ENCODE data around the gene GNAI1.

Gene GNAI1

DNA sequence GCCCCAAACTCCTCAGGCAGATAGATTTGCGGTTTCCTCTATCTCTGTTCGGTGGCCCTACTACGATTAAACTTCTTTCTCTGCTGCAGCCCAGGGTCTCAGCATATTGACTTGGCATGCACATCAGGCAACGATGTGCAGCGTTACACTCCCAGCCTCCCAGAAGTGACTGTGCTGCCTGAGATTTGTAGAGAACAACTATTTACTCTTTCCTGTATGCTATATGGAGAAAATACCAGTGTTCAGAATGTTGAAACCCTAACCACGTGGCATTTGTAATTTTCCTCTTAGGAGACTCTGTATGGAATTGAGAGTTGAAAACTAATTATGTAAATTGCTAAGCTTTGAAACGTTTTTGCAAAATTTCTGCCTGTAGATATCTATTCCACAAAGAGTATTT, 50.9 kb downstream of the GNAI1 start:
- Histone ChIP-seq H3K4me3 (no peak overlapping the region), H3K4me1 (peaks cover 37% of the 10 kb centered on the region), H3K27me3 (ENCODE audit: low read depth) (no peaks in the 10 kb centered on the region), H3K36me3 (replicated peaks) (0 out of 2 replicates have a peak, but pooled peaks cover 3% of the 10 kb centered on the region), H3K9me3 (no peaks in the 10 kb centered on the region)
- DNase-seq (ENCODE audit: low spot score in 2 of 2) = no peak
- in situ Hi-C loops (cut with MboI; ENCODE audit: low sequenced_read_pairs) = no loop called here

- no peak for DNase-seq (ENCODE audit: low spot score in 2 of 2)
- in situ Hi-C loops (cut with MboI; ENCODE audit: low sequenced_read_pairs) = no loop called here
- H3K4me1 ChIP-seq = peaks cover 37% of the 10 kb centered on the region
- 0 out of 2 replicates have a peak, but pooled peaks cover 3% of the 10 kb centered on the region for H3K36me3 ChIP-seq (replicated peaks)
- H3K9me3 ChIP-seq = no peaks in the 10 kb centered on the region
- H3K4me3 ChIP-seq = no peak overlapping the region
- no peaks in the 10 kb centered on the region for H3K27me3 ChIP-seq (ENCODE audit: low read depth)
Measured at GRCh38 chr7:80186721-80187120, 52.1 kb downstream of the GNAI1 start.

- in situ Hi-C loops (cut with MboI; ENCODE audit: low sequenced_read_pairs) = no loop called here
- Histone ChIP-seq H3K36me3 (replicated peaks) (0 out of 2 replicates have a peak, but pooled peaks cover 3% of the 10 kb centered on the region), H3K9me3 (no peaks in the 10 kb centered on the region), H3K27me3 (ENCODE audit: low read depth) (no peaks in the 10 kb centered on the region), H3K4me1 (peaks cover 36% of the 10 kb centered on the region), H3K4me3 (no peak overlapping the region)
- DNase-seq (ENCODE audit: low spot score in 2 of 2) = no peak
Measured at GRCh38 chr7:80187279-80187678, 52.6 kb downstream of the GNAI1 start.

- H3K27me3 ChIP-seq (ENCODE audit: low read depth) = no peaks in the 10 kb centered on the region
- no peak for DNase-seq (ENCODE audit: low spot score in 2 of 2)
- 0 out of 2 replicates have a peak, but pooled peaks cover 3% of the 10 kb centered on the region for H3K36me3 ChIP-seq (replicated peaks)
- in situ Hi-C loops (cut with MboI; ENCODE audit: low sequenced_read_pairs) = no loop called here
- H3K4me3 ChIP-seq = no peak overlapping the region
- no peaks in the 10 kb centered on the region for H3K9me3 ChIP-seq
- peaks cover 32% of the 10 kb centered on the region for H3K4me1 ChIP-seq
Measured at GRCh38 chr7:80187727-80188126, 53.1 kb downstream of the GNAI1 start.

DNA sequence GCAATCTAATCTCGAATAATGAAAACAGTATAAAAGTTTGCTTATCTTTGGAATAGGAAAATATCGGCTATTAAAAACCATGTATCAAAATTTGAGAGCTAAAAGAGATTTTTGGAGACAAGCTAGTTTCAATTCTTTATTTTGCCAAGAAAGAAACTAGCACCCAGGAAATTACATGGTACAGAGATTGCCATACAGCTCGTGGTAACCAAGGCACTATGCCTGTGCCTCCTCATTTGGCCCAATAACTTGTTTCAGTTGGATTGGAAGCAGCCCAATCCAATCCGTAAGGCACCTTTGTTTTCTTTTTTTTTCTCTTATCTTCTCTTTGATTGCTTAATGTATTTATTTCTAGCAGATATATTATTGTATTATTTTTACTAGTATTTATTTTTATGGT, 55.0 kb downstream of the GNAI1 start:
- in situ Hi-C loops (cut with MboI; ENCODE audit: low sequenced_read_pairs) = no loop called here

DNA sequence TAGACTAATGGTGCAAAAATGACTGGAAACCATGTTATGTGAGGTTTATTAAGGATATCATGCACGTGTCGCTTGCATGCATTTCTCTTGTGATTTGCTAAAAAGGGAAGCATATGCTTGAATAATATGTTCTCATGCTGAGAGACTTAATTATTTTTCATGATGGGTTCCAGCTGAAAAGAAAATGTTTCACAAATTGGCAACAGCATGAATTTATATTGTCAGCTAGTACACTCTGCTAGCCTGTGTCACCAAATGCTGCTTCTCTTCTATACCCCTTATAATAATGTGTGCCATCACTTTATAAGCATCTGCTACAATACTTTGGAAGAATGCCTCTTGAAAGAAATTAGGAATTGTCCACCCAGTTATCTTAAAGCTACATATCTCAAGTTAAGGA, 63.0 kb downstream of the GNAI1 start:
- in situ Hi-C loops (cut with MboI; ENCODE audit: low sequenced_read_pairs) = no loop called here
- H3K27me3 ChIP-seq (ENCODE audit: low read depth) = no peaks in the 10 kb centered on the region
- peaks cover 24% of the 10 kb centered on the region for H3K4me1 ChIP-seq
- no peak overlapping the region for H3K4me3 ChIP-seq
- peaks cover 10% of the 10 kb centered on the region for H3K36me3 ChIP-seq (replicated peaks)
- no peak for DNase-seq (ENCODE audit: low spot score in 2 of 2)
- no peaks in the 10 kb centered on the region for H3K9me3 ChIP-seq

More for the DNA sequence above, 55.0 kb downstream of the GNAI1 start:
- peaks cover 24% of the 10 kb centered on the region for H3K4me1 ChIP-seq
- DNase-seq (ENCODE audit: low spot score in 2 of 2) = no peak
- no peaks in the 10 kb centered on the region for H3K9me3 ChIP-seq
- H3K27me3 ChIP-seq (ENCODE audit: low read depth) = no peaks in the 10 kb centered on the region
- no peak overlapping the region for H3K4me3 ChIP-seq
- H3K36me3 ChIP-seq (replicated peaks) = 0 out of 2 replicates have a peak, but pooled peaks cover 3% of the 10 kb centered on the region

DNA sequence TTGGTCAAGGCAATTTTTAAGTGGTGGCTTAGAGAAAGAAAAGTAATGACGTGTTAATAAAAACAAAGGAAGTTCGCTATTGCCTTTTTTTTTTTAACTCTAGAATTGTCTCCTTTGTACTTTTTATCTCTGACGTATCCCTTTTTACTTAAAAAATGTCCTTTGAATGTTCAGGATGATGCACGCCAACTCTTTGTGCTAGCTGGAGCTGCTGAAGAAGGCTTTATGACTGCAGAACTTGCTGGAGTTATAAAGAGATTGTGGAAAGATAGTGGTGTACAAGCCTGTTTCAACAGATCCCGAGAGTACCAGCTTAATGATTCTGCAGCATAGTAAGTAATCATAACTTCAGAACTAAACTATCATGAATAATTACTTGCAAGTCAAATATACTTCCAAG, 64.4 kb downstream of the GNAI1 start:
- H3K9me3 ChIP-seq = no peaks in the 10 kb centered on the region
- peaks cover 24% of the 10 kb centered on the region for H3K4me1 ChIP-seq
- no peaks in the 10 kb centered on the region for H3K27me3 ChIP-seq (ENCODE audit: low read depth)
- no peak for DNase-seq (ENCODE audit: low spot score in 2 of 2)
- H3K4me3 ChIP-seq = no peak overlapping the region
- in situ Hi-C loops (cut with MboI; ENCODE audit: low sequenced_read_pairs) = no loop called here
- H3K36me3 ChIP-seq (replicated peaks) = peaks cover 22% of the 10 kb centered on the region

DNA sequence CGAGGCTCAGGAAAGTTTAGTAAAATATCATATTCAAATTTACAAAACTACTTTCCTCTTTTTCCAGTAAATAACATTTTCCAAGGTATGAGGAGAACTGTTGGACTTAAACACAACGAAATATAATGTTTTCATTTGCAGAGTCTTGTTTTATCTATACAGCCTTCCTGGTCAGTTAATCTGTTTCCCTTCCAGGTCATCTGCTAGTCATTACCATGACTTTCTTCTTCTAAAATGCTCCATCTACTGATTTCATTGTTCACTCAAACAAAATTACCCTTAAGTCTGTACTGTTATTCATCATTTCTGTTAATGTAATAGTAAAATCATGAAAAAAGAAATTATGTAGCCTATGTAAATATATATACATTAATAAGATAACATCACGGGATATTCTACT, 69.8 kb downstream of the GNAI1 start:
- Histone ChIP-seq H3K9me3 (no peaks in the 10 kb centered on the region), H3K27me3 (ENCODE audit: low read depth) (no peaks in the 10 kb centered on the region), H3K4me3 (no peak overlapping the region), H3K36me3 (replicated peaks) (peaks cover 25% of the 10 kb centered on the region), H3K4me1 (no peaks in the 10 kb centered on the region)
- no peak for DNase-seq (ENCODE audit: low spot score in 2 of 2)
- in situ Hi-C loops (cut with MboI; ENCODE audit: low sequenced_read_pairs) = no loop called here

DNA sequence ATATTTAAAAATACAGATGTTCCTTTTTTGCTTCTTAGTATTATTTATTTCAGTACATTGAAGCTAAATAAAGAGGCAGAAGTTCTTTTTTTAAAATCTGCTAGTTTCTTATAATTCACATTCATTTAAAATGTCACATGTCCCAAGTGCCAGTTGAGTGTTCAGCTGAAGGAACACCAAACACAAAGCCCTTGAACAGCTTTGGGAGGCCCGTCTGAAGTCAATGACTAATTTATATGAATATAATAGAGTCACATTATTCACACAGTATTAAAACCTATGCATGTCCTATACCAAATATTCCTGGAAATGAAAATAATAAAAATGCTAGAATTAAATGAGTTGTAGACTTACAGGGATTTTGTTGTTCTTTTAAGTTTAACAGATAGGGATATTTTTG, 70.3 kb downstream of the GNAI1 start:
- H3K9me3 ChIP-seq = no peaks in the 10 kb centered on the region
- peaks cover 25% of the 10 kb centered on the region for H3K36me3 ChIP-seq (replicated peaks)
- no peak for DNase-seq (ENCODE audit: low spot score in 2 of 2)
- in situ Hi-C loops (cut with MboI; ENCODE audit: low sequenced_read_pairs) = no loop called here
- no peaks in the 10 kb centered on the region for H3K4me1 ChIP-seq
- no peak overlapping the region for H3K4me3 ChIP-seq
- H3K27me3 ChIP-seq (ENCODE audit: low read depth) = no peaks in the 10 kb centered on the region

DNA sequence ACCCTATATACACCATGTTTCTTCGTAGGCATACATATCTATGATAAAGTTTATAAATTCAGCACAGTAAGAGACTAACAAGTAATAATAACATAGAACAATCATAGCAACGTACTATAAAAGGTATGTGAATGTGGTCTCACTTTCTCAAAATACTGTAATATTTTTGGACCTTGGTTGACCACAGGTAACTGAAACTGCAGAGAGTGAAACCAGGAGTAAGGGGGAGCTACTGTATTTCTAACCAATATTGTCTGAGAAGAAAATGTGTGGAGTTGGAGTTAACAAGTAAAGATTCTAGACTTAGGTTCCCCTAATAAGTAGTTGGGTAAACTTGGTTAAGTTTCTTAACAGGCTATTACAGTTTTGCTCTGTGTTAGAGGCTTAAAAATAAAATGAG, 72.1 kb downstream of the GNAI1 start:
- H3K4me1 ChIP-seq = no peaks in the 10 kb centered on the region
- H3K4me3 ChIP-seq = no peak overlapping the region
- H3K27me3 ChIP-seq (ENCODE audit: low read depth) = no peaks in the 10 kb centered on the region
- H3K9me3 ChIP-seq = no peaks in the 10 kb centered on the region
- DNase-seq (ENCODE audit: low spot score in 2 of 2) = no peak
- peaks cover 17% of the 10 kb centered on the region for H3K36me3 ChIP-seq (replicated peaks)
- in situ Hi-C loops (cut with MboI; ENCODE audit: low sequenced_read_pairs) = no loop called here

DNA sequence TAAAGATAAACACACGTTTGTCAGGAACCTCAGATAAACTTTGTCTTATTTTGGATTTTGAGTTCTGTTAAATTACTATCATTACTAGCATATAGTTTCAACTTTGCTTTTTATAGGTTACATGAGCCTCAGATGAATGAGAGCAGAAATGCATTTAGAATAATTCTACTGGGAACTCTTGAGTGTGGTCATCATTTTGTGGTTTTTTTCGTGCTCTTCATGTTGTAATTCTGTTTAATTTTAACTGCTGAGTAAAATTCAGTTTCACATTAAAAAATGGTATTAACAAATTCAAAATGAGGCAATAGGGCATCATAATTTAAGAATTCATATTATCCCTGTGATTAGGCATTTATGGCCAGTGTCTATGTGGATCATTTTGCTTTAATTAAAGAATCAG, 72.9 kb downstream of the GNAI1 start:
- no peaks in the 10 kb centered on the region for H3K27me3 ChIP-seq (ENCODE audit: low read depth)
- H3K4me3 ChIP-seq = no peak overlapping the region
- H3K4me1 ChIP-seq = no peaks in the 10 kb centered on the region
- no peaks in the 10 kb centered on the region for H3K9me3 ChIP-seq
- in situ Hi-C loops (cut with MboI; ENCODE audit: low sequenced_read_pairs) = no loop called here
- DNase-seq (ENCODE audit: low spot score in 2 of 2) = no peak
- peaks cover 20% of the 10 kb centered on the region for H3K36me3 ChIP-seq (replicated peaks)

DNA sequence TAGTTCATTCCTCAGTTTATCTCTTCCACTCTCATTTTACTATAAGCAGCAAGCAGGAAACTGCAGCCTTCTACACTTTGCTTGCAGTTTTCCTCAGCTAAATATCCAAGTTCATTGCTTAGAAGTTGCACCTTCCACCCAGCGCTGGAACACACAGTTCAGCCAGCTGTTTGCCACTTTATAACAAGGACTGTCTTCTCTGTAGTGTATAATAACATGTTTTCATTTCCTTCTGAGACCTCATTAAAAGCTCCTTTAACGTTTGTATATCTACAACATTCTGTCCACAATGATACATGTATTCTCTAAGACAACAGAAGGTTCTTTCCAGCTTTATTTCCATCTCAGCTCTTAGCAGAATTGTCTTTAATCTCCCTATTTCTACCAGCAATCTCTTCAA, 74.1 kb downstream of the GNAI1 start:
- in situ Hi-C loops (cut with MboI; ENCODE audit: low sequenced_read_pairs) = no loop called here
- DNase-seq (ENCODE audit: low spot score in 2 of 2) = no peak

DNA sequence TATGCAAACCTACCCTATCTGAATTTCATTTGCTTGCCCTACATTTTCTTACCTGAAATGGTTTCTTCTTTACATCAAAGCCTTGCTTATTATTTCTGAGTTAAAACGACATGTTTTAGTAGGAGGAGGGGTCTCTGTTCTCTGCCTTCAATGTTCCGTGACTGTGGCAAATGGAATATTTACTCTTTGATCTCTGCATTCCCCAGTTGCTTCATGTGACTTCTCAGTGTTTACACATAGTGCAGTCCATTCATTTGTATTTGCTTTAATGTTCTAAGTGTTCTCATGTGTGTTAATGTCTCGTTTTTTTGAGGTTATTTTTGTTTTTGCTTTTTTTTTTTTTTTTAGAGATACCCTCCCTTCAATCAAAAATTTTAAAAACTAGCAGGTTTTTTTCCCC, 75.8 kb downstream of the GNAI1 start:
- Histone ChIP-seq H3K4me1 (no peaks in the 10 kb centered on the region), H3K4me3 (no peak overlapping the region), H3K27me3 (ENCODE audit: low read depth) (no peaks in the 10 kb centered on the region), H3K36me3 (replicated peaks) (peaks cover 13% of the 10 kb centered on the region), H3K9me3 (no peaks in the 10 kb centered on the region)
- in situ Hi-C loops (cut with MboI; ENCODE audit: low sequenced_read_pairs) = no loop called here
- no peak for DNase-seq (ENCODE audit: low spot score in 2 of 2)

More for the DNA sequence above, 74.1 kb downstream of the GNAI1 start:
- H3K4me1 ChIP-seq = no peaks in the 10 kb centered on the region
- no peaks in the 10 kb centered on the region for H3K27me3 ChIP-seq (ENCODE audit: low read depth)
- peaks cover 18% of the 10 kb centered on the region for H3K36me3 ChIP-seq (replicated peaks)
- H3K9me3 ChIP-seq = no peaks in the 10 kb centered on the region
- no peak overlapping the region for H3K4me3 ChIP-seq

DNA sequence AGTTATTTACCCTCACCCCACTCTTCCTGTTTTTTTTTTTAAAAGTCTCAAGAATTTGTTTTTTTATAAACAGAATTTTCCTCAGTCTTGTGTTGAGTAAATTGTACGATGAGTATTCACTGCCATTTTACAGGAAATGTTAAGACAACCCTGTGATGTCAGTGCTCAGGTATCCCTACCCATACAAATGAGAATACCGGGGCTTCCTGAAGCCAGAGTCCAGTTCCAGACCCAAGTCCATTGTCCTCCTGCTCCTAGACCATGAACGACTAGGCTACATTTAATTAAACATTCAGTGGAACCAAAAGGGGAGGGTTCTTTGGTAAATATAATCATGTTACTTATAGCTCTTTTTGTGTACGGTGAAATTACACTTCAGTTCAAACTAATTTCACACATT, 79.2 kb downstream of the GNAI1 start:
- no peak overlapping the region for H3K4me3 ChIP-seq
- peaks cover 23% of the 10 kb centered on the region for H3K36me3 ChIP-seq (replicated peaks)
- H3K4me1 ChIP-seq = no peaks in the 10 kb centered on the region
- H3K9me3 ChIP-seq = no peaks in the 10 kb centered on the region
- no peak for DNase-seq (ENCODE audit: low spot score in 2 of 2)
- no peaks in the 10 kb centered on the region for H3K27me3 ChIP-seq (ENCODE audit: low read depth)
- in situ Hi-C loops (cut with MboI; ENCODE audit: low sequenced_read_pairs) = no loop called here

DNA sequence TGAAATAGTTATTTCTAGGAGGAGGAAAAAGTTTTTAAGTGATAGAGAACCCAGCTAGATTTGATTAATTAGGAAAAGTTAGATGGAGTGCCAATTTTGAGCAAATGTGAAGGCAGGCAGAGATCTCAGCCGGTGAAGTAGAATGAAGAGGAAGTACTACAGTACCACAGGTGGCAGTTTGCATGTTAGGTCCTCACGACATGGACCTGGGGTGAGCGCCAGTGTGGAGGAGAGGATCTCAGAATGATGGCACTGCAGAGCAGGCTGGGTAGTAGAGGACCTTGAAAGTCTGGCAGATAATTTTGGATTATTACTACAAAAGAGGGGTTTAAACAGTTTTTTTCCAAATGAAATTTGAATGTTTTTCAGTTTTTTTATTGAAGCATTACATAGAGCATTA, 81.1 kb downstream of the GNAI1 start:
- Histone ChIP-seq H3K4me3 (no peak overlapping the region), H3K9me3 (no peaks in the 10 kb centered on the region), H3K36me3 (replicated peaks) (peaks cover 33% of the 10 kb centered on the region), H3K4me1 (no peaks in the 10 kb centered on the region), H3K27me3 (ENCODE audit: low read depth) (no peaks in the 10 kb centered on the region)
- in situ Hi-C loops (cut with MboI; ENCODE audit: low sequenced_read_pairs) = no loop called here
- no peak for DNase-seq (ENCODE audit: low spot score in 2 of 2)
